GM19328 (cell line): ENCODE measurements around the gene CSN1S1.
"Not testable (repeated sequence)": the region's sequence is repeated elsewhere in the genome, so short reads cannot be mapped to it uniquely, and the experiment has no call there.

Source experiments
- ATAC-seq: cut with Tn5 transposase; IDR thresholded peaks from one replicate; pipeline ENCODE4 v1.9.1; 2021; ENCODE audit warnings: mild to moderate bottlenecking, moderate library complexity; ENCODE audit not compliant: unreplicated experiment

The CSN1S1 gene

DNA sequence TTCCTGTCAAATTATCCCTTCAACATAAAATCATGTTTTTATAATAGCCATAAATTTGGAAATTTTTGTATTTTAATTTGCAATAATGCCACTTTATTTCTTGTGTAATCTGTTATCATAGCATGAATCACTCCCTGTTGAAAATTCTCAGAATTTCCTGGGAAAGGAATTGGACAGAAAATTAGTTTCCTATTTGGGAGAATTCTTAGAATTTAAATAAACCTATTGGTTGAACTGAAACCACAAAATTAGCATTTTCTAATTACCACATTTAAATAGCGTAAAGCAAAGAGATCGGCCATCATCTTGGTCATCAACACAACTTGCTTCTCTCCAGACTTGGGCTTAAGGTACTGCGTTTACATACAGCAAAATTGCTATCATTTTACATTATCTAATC, at the start of gene CSN1S1:
Gene CSN1S1 (plus strand): TSS at position 301 of the 400 bp plus-strand sequence. CDS start 1,488 bp downstream, outside the sequence.
- ATAC-seq: no peak

- ATAC-seq: peak; percentile 75
These were observed 49.6 kb upstream of the CSN1S1 start for GRCh38 chr4:69881173-69881773.

DNA sequence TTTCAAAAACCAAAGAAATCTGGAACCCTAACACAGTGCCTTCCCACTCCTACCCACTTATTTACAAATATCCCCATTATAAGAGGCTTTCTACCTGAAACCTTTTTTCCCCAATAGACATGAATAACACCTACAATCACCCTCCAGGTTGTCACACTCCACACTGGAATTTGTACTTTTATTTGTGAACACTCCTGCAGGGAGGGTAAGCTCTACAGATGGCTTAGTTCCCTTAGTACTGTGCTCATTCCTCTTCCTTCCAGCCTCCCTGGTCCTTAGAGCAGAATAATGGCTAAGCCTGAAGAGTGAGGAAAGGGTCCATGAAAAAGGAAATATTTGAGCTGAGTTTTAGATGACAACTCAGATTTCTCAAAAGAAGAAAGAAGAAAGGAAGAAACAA, 48.7 kb upstream of the CSN1S1 start:
- no peak for ATAC-seq

GRCh38 chr4:69888336-69888735, 42.5 kb upstream of the CSN1S1 start:
- no peak for ATAC-seq

GRCh38 chr4:69894186-69894585, 36.7 kb upstream of the CSN1S1 start:
- no peak for ATAC-seq

DNA sequence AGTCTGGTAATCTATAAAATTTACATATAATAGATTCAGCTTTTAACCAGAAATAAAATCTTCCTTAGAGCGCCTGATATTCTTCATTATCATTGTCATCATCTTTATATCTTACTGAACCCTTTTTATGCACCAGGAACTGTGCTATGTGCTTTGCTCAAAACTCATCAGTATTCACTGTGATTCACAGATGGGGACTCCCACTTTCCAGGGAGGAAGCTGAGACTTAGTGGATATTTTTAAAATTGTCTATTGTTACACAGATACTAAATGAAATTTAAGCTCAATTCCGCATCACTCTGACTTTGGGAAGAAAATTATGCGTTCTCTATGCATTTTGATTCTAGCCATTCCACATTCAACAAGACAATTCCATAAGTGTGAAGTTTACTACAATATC, 36.1 kb upstream of the CSN1S1 start:
- no peak for ATAC-seq

DNA sequence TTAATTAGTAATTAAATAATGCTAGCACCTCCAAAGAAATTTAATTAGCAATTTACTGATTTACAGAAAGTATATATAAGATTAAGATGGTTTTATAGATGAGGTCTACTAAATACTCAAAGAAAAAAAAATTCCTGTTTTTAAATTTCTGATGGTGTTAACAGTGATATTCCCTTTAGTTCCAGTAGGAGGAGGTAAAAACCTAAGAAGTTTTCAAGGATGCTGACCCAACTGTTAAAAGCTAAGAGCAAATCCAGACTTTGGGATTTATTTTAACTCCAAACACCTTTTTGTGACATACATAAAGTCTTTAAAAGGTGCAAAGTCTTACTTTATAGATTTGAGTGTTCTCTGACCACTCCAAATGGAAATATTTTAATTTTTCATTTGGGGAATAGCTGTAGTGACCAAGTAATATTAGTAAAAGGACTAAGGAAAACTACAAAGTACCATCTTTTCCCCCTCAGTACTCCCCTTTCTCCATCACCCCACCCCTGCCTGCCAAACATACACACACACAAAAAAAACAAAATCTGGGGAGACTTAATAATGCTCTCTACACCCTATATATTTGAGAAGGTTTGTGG, 34.2 kb upstream of the CSN1S1 start:
- ATAC-seq: no peak

DNA sequence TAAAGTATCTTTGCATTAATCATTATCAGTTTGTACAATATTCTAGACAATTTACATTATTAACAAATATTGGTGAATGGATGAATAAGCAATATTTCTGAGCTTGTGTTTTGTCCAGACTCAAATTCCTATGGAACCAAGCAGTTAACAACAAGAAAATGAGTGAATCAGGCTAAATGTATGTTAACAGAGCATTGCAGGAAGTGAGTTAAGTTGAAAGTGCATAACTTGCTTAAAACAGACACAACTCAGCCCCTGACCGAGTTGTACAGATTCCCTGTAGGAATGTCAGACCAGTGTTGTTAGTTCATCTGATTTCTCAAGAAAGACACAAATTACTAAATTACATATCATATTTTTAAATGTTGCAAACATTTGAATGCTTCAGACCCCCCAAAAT, 23.7 kb upstream of the CSN1S1 start:
- ATAC-seq: no peak

DNA sequence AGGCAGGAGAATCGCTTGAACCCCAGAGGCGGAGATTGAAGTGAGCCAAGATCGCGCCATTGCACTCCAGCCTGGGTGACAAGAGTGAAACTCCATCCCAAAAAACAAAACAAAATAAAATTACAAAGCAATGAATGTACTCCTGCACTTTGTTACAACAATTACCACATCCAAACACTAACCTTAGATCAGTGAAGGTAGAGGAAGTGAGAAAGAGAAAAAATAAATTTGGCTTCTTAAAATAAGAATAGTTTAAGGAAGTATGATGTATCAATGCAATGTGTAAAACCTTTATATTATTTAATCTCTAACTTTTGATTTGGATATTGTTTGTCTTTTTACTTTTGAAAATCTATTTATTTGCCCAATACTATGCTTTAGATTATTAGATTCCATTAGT, 21.7 kb upstream of the CSN1S1 start:
- ATAC-seq: no peak

- peak; percentile 61 for ATAC-seq
These were observed 20.7 kb upstream of the CSN1S1 start for GRCh38 chr4:69910016-69910782.

- no peak for ATAC-seq
These were observed 10.0 kb upstream of the CSN1S1 start for GRCh38 chr4:69920874-69921273.

DNA sequence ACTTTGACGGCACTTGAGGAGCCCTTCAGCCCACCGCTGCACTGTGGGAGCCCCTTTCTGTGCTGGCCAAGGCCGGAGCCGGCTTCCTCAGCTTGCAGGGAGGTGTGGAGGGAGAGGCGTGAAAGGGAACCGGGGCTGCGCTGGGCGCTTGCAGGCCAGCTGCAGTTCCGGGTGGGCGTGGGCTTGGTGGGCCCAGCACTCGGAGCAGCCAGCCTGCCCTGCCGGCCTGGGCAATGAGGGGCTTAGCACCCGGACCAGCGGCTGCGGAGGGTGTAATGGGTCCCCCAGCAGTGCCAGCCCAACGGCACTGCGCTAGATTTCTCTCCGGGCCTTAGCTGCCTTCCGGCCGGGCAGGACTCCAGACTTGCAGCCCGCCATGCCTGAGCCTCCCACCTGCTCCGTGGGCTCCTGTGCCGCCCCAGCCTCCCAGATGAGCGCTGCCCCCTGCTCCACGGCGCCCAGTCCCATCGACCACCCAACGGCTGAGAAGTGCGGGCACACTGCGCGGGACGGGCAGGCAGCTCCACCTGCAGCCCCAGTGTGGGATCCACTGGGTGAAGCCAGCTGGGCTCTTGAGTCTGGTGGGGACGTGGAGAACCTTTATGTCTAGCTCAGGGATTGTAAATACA, 7.0 kb upstream of the CSN1S1 start:
- not testable (repeated sequence) for ATAC-seq

- ATAC-seq: no peak
These were observed 3.3 kb downstream of the CSN1S1 start for GRCh38 chr4:69934150-69934549.

DNA sequence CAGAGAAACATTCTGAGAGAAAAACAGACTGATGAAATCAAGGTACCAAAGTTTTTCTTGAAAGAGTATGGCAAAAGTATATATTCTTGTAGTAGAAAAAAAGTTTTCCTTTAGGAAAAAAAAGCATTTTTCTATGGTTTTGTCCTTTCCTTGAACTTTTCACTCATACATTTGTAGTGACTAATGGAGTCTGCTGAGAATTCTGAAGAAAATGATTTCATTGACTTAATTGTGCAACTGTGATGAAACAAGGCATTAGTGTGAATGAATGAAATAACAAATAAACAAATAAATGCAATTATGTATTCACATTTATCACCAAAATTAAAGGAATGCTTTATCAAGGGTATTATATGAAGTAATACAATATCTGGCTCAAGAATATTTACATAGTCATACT, 5.7 kb downstream of the CSN1S1 start:
- ATAC-seq: no peak

- ATAC-seq: no peak
These were observed 20.7 kb downstream of the CSN1S1 start for GRCh38 chr4:69951602-69952001.

GRCh38 chr4:69957209-69957608, 26.3 kb downstream of the CSN1S1 start:
- no peak for ATAC-seq

DNA sequence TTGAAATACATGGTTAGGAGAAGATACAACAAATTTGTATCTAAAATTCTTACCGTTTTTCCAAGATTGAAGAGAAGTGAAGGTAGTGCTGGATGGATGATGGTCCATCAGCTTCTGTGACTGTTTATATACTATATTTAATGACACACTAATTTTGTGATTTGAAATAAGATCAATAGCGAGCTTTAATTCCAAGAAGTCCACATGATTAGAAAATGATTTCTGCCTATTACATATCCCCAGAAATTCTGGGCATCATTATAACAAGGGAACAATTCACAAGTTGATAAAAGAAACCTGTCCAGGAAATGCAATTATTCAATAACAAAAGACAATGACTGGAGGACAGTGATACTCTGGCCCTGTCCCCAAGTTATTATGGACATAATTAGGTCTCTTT, 34.8 kb downstream of the CSN1S1 start, which contains the start of gene CSN2:
Gene CSN2 (minus strand): TSS at position 101 of the 400 bp plus-strand sequence. CDS start 4,733 bp downstream, outside the sequence.
- no peak for ATAC-seq

DNA sequence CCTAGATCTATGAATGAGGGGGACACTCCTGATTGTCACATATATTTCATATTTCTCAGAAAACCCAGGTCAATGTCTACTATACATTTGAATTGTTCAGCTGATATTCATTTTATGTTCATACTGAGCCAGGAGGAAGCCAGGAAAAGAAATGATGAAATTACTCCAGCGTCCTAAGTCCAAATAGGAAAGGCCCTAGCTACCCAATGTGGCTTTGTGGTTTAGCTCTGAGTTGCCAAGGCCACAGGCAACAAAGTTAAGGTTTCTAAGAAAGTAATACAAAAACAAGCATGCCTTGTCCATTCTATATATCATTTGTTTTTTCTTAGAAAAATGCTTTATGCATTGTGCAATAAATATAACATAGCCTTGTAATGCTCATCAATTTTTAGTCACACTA, 39.2 kb downstream of the CSN1S1 start:
- ATAC-seq: no peak

GRCh38 chr4:69974631-69975030, 43.8 kb downstream of the CSN1S1 start:
- no peak for ATAC-seq

DNA sequence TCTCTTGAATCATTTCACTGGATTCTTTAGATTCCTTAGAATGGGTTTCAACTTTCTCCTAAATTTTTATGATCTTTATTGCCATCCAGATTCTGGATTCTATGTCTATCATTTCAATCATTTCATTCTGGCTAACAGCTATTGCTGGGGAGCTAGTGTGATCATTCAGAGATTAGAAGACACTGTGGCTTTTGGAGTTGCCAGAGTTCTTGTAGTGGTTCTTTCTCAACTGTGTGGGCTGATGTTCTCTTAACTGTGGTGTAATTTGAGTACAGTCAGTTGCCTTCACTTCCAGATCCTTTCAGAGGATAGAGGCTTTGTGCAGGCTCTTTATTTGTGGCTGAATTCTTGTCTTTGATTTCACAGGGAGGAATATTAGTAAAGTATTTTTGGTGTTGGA, 46.7 kb downstream of the CSN1S1 start:
- no peak for ATAC-seq

DNA sequence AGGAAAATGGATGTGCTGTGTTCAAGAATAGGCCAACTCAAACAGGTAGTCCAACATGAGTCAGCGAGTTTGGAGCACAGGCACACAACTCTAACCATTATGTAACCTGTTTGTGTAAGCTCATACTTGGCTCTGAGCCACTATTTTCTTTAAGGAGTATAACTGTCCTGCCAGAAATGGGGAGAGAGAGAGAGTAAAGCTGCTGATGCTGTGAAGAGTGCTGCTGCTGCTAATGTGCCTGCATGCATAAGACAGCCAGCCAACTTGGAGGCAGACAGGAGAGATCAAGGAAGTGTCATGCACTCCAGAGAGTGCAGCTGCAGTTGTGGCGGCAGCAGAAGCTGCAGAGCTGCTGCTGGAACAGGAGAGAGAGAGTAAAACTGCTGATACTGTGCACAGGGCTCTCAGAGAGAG, 53.2 kb downstream of the CSN1S1 start:
- ATAC-seq: no peak

DNA sequence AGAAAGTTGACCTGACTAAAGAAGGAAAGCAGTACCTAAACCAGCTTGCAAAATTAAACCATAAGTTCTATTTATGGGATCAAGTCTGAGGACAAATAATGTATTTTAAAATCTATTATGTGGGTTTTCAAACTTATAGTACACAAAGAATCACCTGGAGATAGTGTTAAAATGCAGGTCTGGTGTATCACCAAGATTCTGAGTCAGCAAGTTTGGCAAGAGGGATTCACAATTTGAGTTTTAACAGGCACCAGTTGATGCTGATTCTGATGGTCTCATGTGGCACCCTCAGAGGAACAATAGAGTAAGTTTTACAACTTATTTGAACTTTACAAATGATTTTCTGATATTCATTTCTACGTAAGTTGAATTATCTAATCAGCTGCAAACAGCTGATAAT, 55.8 kb downstream of the CSN1S1 start:
- ATAC-seq: no peak
